ENCODE measurements around the gene EXOC3. TPM values are rescaled to one million over a fixed set of nuclear protein-coding genes. Genes with fewer than 3 reads are reported as not detected.

Gene EXOC3
- total RNA-seq, 2 experiments from 2014 or later = 68.2 to 71.2 TPM

GRCh38 chr5:431711-432050 lies 11.3 kb upstream of the EXOC3 start:
- Mint-ChIP-seq H3K9me3 (ENCODE audit: low read depth) (no peaks in the 10 kb centered on the region), H3K36me3 (peaks cover 21% of the 10 kb centered on the region), H3K27ac (no peak overlapping the region), H3K27me3 (no peaks in the 10 kb centered on the region), H3K4me1 (no peaks in the 10 kb centered on the region), H3K4me3 (no peak overlapping the region)
- no peak for ATAC-seq
- CTCF ChIA-PET = interaction anchor here (0.7 to 4.0 kb wide), 13 partner anchors 8 to 117 kb away, joined by 3 to 44 read pairs (median 5); partner anchors contain the start of gene AHRR
- peak; percentile 22 for DNase-seq

GRCh38 chr5:432201-432927 lies 10.6 kb upstream of the EXOC3 start:
- H3K27ac Mint-ChIP-seq = no peak overlapping the region
- DNase-seq = no peak
- no peak for ATAC-seq
- H3K27me3 Mint-ChIP-seq = no peaks in the 10 kb centered on the region
- no peak overlapping the region for H3K4me3 Mint-ChIP-seq
- H3K36me3 Mint-ChIP-seq = peaks cover 18% of the 10 kb centered on the region
- CTCF ChIA-PET = interaction anchor here (2.0 to 4.0 kb wide), 2 partner anchors 26 to 116 kb away, joined by 5 to 44 read pairs; no protein-coding TSS in a partner anchor
- H3K9me3 Mint-ChIP-seq (ENCODE audit: low read depth) = no peaks in the 10 kb centered on the region
- no peaks in the 10 kb centered on the region for H3K4me1 Mint-ChIP-seq

- Mint-ChIP-seq H3K4me3 (no peak overlapping the region), H3K27me3 (no peaks in the 10 kb centered on the region), H3K4me1 (no peaks in the 10 kb centered on the region), H3K27ac (no peak overlapping the region), H3K9me3 (ENCODE audit: low read depth) (no peaks in the 10 kb centered on the region), H3K36me3 (peaks cover 14% of the 10 kb centered on the region)
- CTCF ChIA-PET = interaction anchor here (1.3 to 4.0 kb wide), 4 partner anchors 13 to 117 kb away, joined by 5 to 44 read pairs (median 7); no protein-coding TSS in a partner anchor
- no peak for ATAC-seq
- no peak for DNase-seq
Measured at GRCh38 chr5:432928-433791, 9.8 kb upstream of the EXOC3 start.

GRCh38 chr5:433836-434235 lies 9.1 kb upstream of the EXOC3 start:
- DNase-seq (no peak), ATAC-seq (no peak)
- Mint-ChIP-seq H3K4me3 (no peak overlapping the region), H3K27me3 (no peaks in the 10 kb centered on the region), H3K27ac (no peak overlapping the region), H3K36me3 (peaks cover 12% of the 10 kb centered on the region), H3K9me3 (ENCODE audit: low read depth) (no peaks in the 10 kb centered on the region), H3K4me1 (no peaks in the 10 kb centered on the region)
- CTCF ChIA-PET = interaction anchor here (1.3 to 2.0 kb wide), 2 partner anchors 12 to 117 kb away, joined by 5 to 9 read pairs; no protein-coding TSS in a partner anchor

GRCh38 chr5:434443-435146 lies 8.4 kb upstream of the EXOC3 start:
- no peak for DNase-seq
- peaks cover 10% of the 10 kb centered on the region for H3K36me3 Mint-ChIP-seq
- H3K27ac Mint-ChIP-seq = no peak overlapping the region
- H3K27me3 Mint-ChIP-seq = no peaks in the 10 kb centered on the region
- no peak overlapping the region for H3K4me3 Mint-ChIP-seq
- CTCF ChIA-PET = interaction anchor here (1.3 to 2.0 kb wide), 2 partner anchors 11 to 118 kb away, joined by 5 to 9 read pairs; no protein-coding TSS in a partner anchor
- no peak for ATAC-seq
- H3K9me3 Mint-ChIP-seq (ENCODE audit: low read depth) = no peaks in the 10 kb centered on the region
- no peaks in the 10 kb centered on the region for H3K4me1 Mint-ChIP-seq

GRCh38 chr5:435156-435790 lies 7.7 kb upstream of the EXOC3 start:
- no peak for DNase-seq
- CTCF ChIA-PET = interaction anchor here (2.0 kb wide), 1 partner anchor 118 kb away, joined by 9 read pairs; no protein-coding TSS in a partner anchor
- H3K27ac Mint-ChIP-seq = peak overlapping the region; percentile 4
- ATAC-seq = no peak
- no peak overlapping the region for H3K4me3 Mint-ChIP-seq
- no peaks in the 10 kb centered on the region for H3K27me3 Mint-ChIP-seq
- H3K36me3 Mint-ChIP-seq = peaks cover 6% of the 10 kb centered on the region
- peaks cover 1% of the 10 kb centered on the region for H3K4me1 Mint-ChIP-seq
- no peaks in the 10 kb centered on the region for H3K9me3 Mint-ChIP-seq (ENCODE audit: low read depth)

GRCh38 chr5:435961-436640 lies 6.9 kb upstream of the EXOC3 start:
- Mint-ChIP-seq H3K9me3 (ENCODE audit: low read depth) (no peaks in the 10 kb centered on the region), H3K27me3 (no peaks in the 10 kb centered on the region), H3K4me1 (peaks cover 7% of the 10 kb centered on the region), H3K36me3 (peaks cover 6% of the 10 kb centered on the region), H3K27ac (no peak overlapping the region), H3K4me3 (no peak overlapping the region)
- DNase-seq (no peak), ATAC-seq (no peak)
- CTCF ChIA-PET = interaction anchor here (0.8 to 2.0 kb wide), 2 partner anchors 10 to 217 kb away, joined by 3 to 7 read pairs; no protein-coding TSS in a partner anchor

GRCh38 chr5:436641-436975 lies 6.4 kb upstream of the EXOC3 start:
- Mint-ChIP-seq H3K4me1 (peaks cover 8% of the 10 kb centered on the region), H3K36me3 (peaks cover 5% of the 10 kb centered on the region), H3K4me3 (no peak overlapping the region), H3K27me3 (no peaks in the 10 kb centered on the region), H3K27ac (no peak overlapping the region), H3K9me3 (ENCODE audit: low read depth) (no peaks in the 10 kb centered on the region)
- CTCF ChIA-PET = interaction anchor here (0.8 to 2.0 kb wide), 3 partner anchors 10 to 218 kb away, joined by 3 to 7 read pairs (median 3); no protein-coding TSS in a partner anchor
- DNase-seq = no peak
- no peak for ATAC-seq

- DNase-seq (no peak), ATAC-seq (no peak)
- Mint-ChIP-seq H3K4me3 (no peak overlapping the region), H3K27me3 (no peaks in the 10 kb centered on the region), H3K36me3 (peaks cover 3% of the 10 kb centered on the region), H3K9me3 (ENCODE audit: low read depth) (no peaks in the 10 kb centered on the region), H3K27ac (no peak overlapping the region), H3K4me1 (peaks cover 15% of the 10 kb centered on the region)
- CTCF ChIA-PET = interaction anchor here (0.8 to 2.0 kb wide), 3 partner anchors 9 to 219 kb away, joined by 3 to 7 read pairs (median 3); no protein-coding TSS in a partner anchor
Measured at GRCh38 chr5:437281-437771, 5.7 kb upstream of the EXOC3 start.

- Mint-ChIP-seq H3K27me3 (no peaks in the 10 kb centered on the region), H3K4me1 (peaks cover 19% of the 10 kb centered on the region), H3K27ac (no peak overlapping the region), H3K36me3 (peaks cover 2% of the 10 kb centered on the region), H3K9me3 (ENCODE audit: low read depth) (no peaks in the 10 kb centered on the region), H3K4me3 (no peak overlapping the region)
- no peak for DNase-seq
- no peak for ATAC-seq
- CTCF ChIA-PET = interaction anchor here (0.6 to 2.0 kb wide), 3 partner anchors 8 to 168 kb away, joined by 5 to 7 read pairs (median 7); no protein-coding TSS in a partner anchor
Measured at GRCh38 chr5:438481-438981, 4.4 kb upstream of the EXOC3 start.

GRCh38 chr5:439181-439580 lies 3.8 kb upstream of the EXOC3 start:
- H3K9me3 Mint-ChIP-seq (ENCODE audit: low read depth) = no peaks in the 10 kb centered on the region

GRCh38 chr5:439636-440035 lies 3.3 kb upstream of the EXOC3 start:
- H3K4me3 Mint-ChIP-seq = no peak overlapping the region
- no peaks in the 10 kb centered on the region for H3K27me3 Mint-ChIP-seq
- H3K36me3 Mint-ChIP-seq = peaks cover 2% of the 10 kb centered on the region
- no peak for ATAC-seq
- no peak overlapping the region for H3K27ac Mint-ChIP-seq
- peaks cover 29% of the 10 kb centered on the region for H3K4me1 Mint-ChIP-seq
- CTCF ChIA-PET = interaction anchor here (0.8 to 1.8 kb wide), 3 partner anchors 9 to 122 kb away, joined by 3 to 7 read pairs (median 3); no protein-coding TSS in a partner anchor
- no peaks in the 10 kb centered on the region for H3K9me3 Mint-ChIP-seq (ENCODE audit: low read depth)
- no peak for DNase-seq

More at GRCh38 chr5:439181-439580, 3.8 kb upstream of the EXOC3 start:
- Mint-ChIP-seq H3K27me3 (no peaks in the 10 kb centered on the region), H3K36me3 (peaks cover 2% of the 10 kb centered on the region), H3K27ac (no peak overlapping the region), H3K4me3 (no peak overlapping the region), H3K4me1 (peaks cover 24% of the 10 kb centered on the region)
- DNase-seq = no peak
- no peak for ATAC-seq
- CTCF ChIA-PET = interaction anchor here (0.6 to 1.8 kb wide), 2 partner anchors 8 to 168 kb away, joined by 5 to 7 read pairs; no protein-coding TSS in a partner anchor

Data from activated CD8-positive, alpha-beta memory T cell treated with anti-CD3 and anti-CD28 coated beads, Interleukin-2, amount 10 ng/mL, durations not matched to agents 7 days and 5 days (primary cell).